ENCODE data around the gene DCANP1.

GRCh38 chr5:135405082-135405481 lies 42.1 kb downstream of the DCANP1 start:
- TF ChIP-seq EZH2 (IDR thresholded peaks at IDR 0.05; ENCODE audit: borderline replicate concordance) (no peak), EZH2phosphoT487 (IDR thresholded peaks at IDR 0.05; ENCODE audit: low read depth, severe bottlenecking, unreplicated experiment) (no peak)
- TF ChIP-seq, protein P1, sequence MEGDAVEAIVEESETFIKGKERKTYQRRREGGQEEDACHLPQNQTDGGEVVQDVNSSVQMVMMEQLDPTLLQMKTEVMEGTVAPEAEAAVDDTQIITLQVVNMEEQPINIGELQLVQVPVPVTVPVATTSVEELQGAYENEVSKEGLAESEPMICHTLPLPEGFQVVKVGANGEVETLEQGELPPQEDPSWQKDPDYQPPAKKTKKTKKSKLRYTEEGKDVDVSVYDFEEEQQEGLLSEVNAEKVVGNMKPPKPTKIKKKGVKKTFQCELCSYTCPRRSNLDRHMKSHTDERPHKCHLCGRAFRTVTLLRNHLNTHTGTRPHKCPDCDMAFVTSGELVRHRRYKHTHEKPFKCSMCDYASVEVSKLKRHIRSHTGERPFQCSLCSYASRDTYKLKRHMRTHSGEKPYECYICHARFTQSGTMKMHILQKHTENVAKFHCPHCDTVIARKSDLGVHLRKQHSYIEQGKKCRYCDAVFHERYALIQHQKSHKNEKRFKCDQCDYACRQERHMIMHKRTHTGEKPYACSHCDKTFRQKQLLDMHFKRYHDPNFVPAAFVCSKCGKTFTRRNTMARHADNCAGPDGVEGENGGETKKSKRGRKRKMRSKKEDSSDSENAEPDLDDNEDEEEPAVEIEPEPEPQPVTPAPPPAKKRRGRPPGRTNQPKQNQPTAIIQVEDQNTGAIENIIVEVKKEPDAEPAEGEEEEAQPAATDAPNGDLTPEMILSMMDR (IDR thresholded peaks at IDR 0.05; ENCODE audit: poor library complexity), result no peak
